H9 (cell line): ENCODE measurements around the gene TM7SF3. TPM values are rescaled to one million over a fixed set of nuclear protein-coding genes. Genes with fewer than 3 reads are reported as not detected.

Experiments
- DNase-seq: peaks from one replicate; pipeline ENCODE4 v3.0.0-alpha.2; 2017
- H2AFZ ChIP-seq: one replicate; pipeline ENCODE4 v1.6.1; 2013; ENCODE audit warnings: mild to moderate bottlenecking, low read length, control low read depth, moderate library complexity
- H2AK5ac ChIP-seq: 2 replicates; pipeline ENCODE4 v1.6.1; 2013; ENCODE audit warnings: low read length, control low read depth, mixed read lengths; ENCODE audit not compliant: insufficient read length
- H2BK120ac ChIP-seq: one replicate; pipeline ENCODE4 v1.6.1; 2013; ENCODE audit warnings: low read depth, mild to moderate bottlenecking, low read length, control low read depth, inconsistent platforms; ENCODE audit not compliant: poor library complexity, severe bottlenecking
- H2BK12ac ChIP-seq: 2 replicates; pipeline ENCODE4 v1.6.1; 2013; ENCODE audit warnings: low read length, control low read depth, mixed read lengths, low read depth; ENCODE audit not compliant: insufficient read length
- H2BK15ac ChIP-seq: 2 replicates; pipeline ENCODE4 v1.6.1; 2013; ENCODE audit warnings: low read depth, low read length, control low read depth
- H2BK20ac ChIP-seq: one replicate; pipeline ENCODE4 v1.6.1; 2013; ENCODE audit warnings: low read depth, mild to moderate bottlenecking, low read length, control low read depth, inconsistent platforms; ENCODE audit not compliant: poor library complexity, severe bottlenecking
- H2BK5ac ChIP-seq: 2 replicates; pipeline ENCODE4 v1.6.1; 2013; ENCODE audit warnings: low read length, control low read depth, mixed read lengths; ENCODE audit not compliant: insufficient read length
- H3K14ac ChIP-seq: 2 replicates; pipeline ENCODE4 v1.6.1; 2013; ENCODE audit warnings: low read length, control low read depth; ENCODE audit not compliant: insufficient read depth
- H3K18ac ChIP-seq: 2 replicates; pipeline ENCODE4 v1.6.1; 2013; ENCODE audit warnings: low read depth, mild to moderate bottlenecking, mixed read lengths, low read length, control low read depth; ENCODE audit not compliant: insufficient read length
- H3K23ac ChIP-seq: 2 replicates; pipeline ENCODE4 v1.6.1; 2013; ENCODE audit warnings: low read length, control low read depth, mixed read lengths, low read depth; ENCODE audit not compliant: insufficient read length
- H3K23me2 ChIP-seq: 2 replicates; pipeline ENCODE4 v1.6.1; 2013; ENCODE audit warnings: low read depth, mild to moderate bottlenecking, mixed read lengths, low read length, control low read depth; ENCODE audit not compliant: insufficient read length, poor library complexity, severe bottlenecking
- H3K27ac ChIP-seq: 2 replicates; pipeline ENCODE4 v1.5.1; 2013; ENCODE audit warnings: low read length, control low read depth, mixed read lengths, low read depth; ENCODE audit not compliant: insufficient read length
- H3K27me3 ChIP-seq: 2 replicates; pipeline ENCODE4 v1.6.1; 2013; ENCODE audit warnings: low read length, control low read depth, inconsistent platforms; ENCODE audit not compliant: insufficient read depth
- H3K4ac ChIP-seq: 2 replicates; pipeline ENCODE4 v1.6.1; 2013; ENCODE audit warnings: low read depth, mild to moderate bottlenecking, control low read depth, inconsistent platforms, low read length, moderate library complexity
- H3K4me1 ChIP-seq: 2 replicates; pipeline ENCODE4 v1.6.1; 2013; ENCODE audit warnings: low read length, control low read depth, inconsistent platforms; ENCODE audit not compliant: insufficient read depth
- H3K4me2 ChIP-seq: 2 replicates; pipeline ENCODE4 v1.6.1; 2013; ENCODE audit warnings: low read length, control low read depth, mixed read lengths; ENCODE audit not compliant: insufficient read length, insufficient read depth
- H3K56ac ChIP-seq: 2 replicates; pipeline ENCODE4 v1.6.1; 2013; ENCODE audit warnings: low read depth, mild to moderate bottlenecking, mixed read lengths, low read length, control low read depth; ENCODE audit not compliant: insufficient read length
- H3K79me1 ChIP-seq: 2 replicates; pipeline ENCODE4 v1.6.1; 2013; ENCODE audit warnings: low read depth, mild to moderate bottlenecking, moderate library complexity, low read length, control low read depth, inconsistent platforms; ENCODE audit not compliant: insufficient read depth, poor library complexity, severe bottlenecking
- H3K79me2 ChIP-seq: 2 replicates; pipeline ENCODE4 v1.6.1; 2013; ENCODE audit warnings: low read length, control low read depth, inconsistent platforms; ENCODE audit not compliant: insufficient read depth
- H3K9ac ChIP-seq: 2 replicates; pipeline ENCODE4 v1.6.1; 2013; ENCODE audit warnings: low read length, control low read depth, mixed read lengths; ENCODE audit not compliant: insufficient read length; ENCODE audit errors: extremely low read depth
- H3K9me3 ChIP-seq: one replicate; pipeline ENCODE4 v1.6.1; 2013; ENCODE audit warnings: low read depth, low read length, inconsistent platforms; ENCODE audit not compliant: control insufficient read depth
- H3T11ph ChIP-seq: one replicate; pipeline ENCODE4 v1.6.1; 2013; ENCODE audit warnings: mild to moderate bottlenecking, low read length, control low read depth, inconsistent platforms
- H4K20me1 ChIP-seq: one replicate; pipeline ENCODE4 v1.6.1; 2013; ENCODE audit not compliant: control insufficient read depth, insufficient read length, insufficient read depth
- H4K5ac ChIP-seq: 2 replicates; pipeline ENCODE4 v1.6.1; 2013; ENCODE audit warnings: low read depth, mild to moderate bottlenecking, mixed read lengths, low read length, control low read depth; ENCODE audit not compliant: insufficient read length
- H4K8ac ChIP-seq: replicated peaks from 2 replicates; pipeline ENCODE4 v1.6.1; 2013; ENCODE audit warnings: low read length, control low read depth, mixed read lengths, low read depth; ENCODE audit not compliant: insufficient read length
- H4K91ac ChIP-seq: 2 replicates; pipeline ENCODE4 v1.6.1; 2013; ENCODE audit warnings: low read depth, mild to moderate bottlenecking, moderate library complexity, mixed read lengths, low read length, control low read depth; ENCODE audit not compliant: insufficient read length
- H3K27ac Mint-ChIP-seq, 3 experiments: 2 replicates in 2 of 3; 3 replicates in 1 of 3; pipeline ENCODE4 v1.8.0; 2020 to 2021; ENCODE audit warnings: mixed read lengths in 3 of 3, mild to moderate bottlenecking in 1 of 3, moderate library complexity in 1 of 3
- H3K27me3 Mint-ChIP-seq: 2 replicates; pipeline ENCODE4 v1.8.0; 2021; ENCODE audit warnings: low read depth, mild to moderate bottlenecking, moderate library complexity, mixed read lengths
- H3K36me3 Mint-ChIP-seq, 3 experiments: 2 replicates in 2 of 3; 3 replicates in 1 of 3; pipeline ENCODE4 v1.8.0; 2020 to 2021; ENCODE audit warnings: low read depth in 3 of 3, mixed read lengths in 3 of 3; ENCODE audit not compliant: insufficient read depth in 1 of 3
- H3K4me1 Mint-ChIP-seq, 2 experiments: 2 replicates each; pipeline ENCODE4 v1.8.0; 2020; ENCODE audit warnings: mixed read lengths in 2 of 2
- H3K4me3 Mint-ChIP-seq, 2 experiments: 2 replicates in 1 of 2; 3 replicates in 1 of 2; pipeline ENCODE4 v1.8.0; 2020 to 2021; ENCODE audit warnings: mild to moderate bottlenecking in 2 of 2, mixed read lengths in 2 of 2, moderate library complexity in 1 of 2
- H3K9me3 Mint-ChIP-seq, 2 experiments: 2 replicates in 1 of 2; 3 replicates in 1 of 2; pipeline ENCODE4 v1.8.0; 2020; ENCODE audit warnings: mild to moderate bottlenecking in 2 of 2, mixed read lengths in 2 of 2, moderate library complexity in 1 of 2
- CTCF ChIP-seq: fragments of 200-600 bp; sonication (generic); conservative IDR thresholded peaks from 3 replicates; pipeline ENCODE4 v1.8.0; 2021; ENCODE audit warnings: antibody characterized with exemption, mild to moderate bottlenecking
- WGBS: extraction: QIAGEN DNeasy Blood & Tissue Kit; methylation state at CpG from one replicate; pipeline ENCODE4 v1.1.7; 2013; ENCODE audit warnings: missing lambda C conversion rate, low lambda C conversion rate, mixed read lengths; ENCODE audit not compliant: insufficient read length; ENCODE audit errors: extremely low coverage; 5-methylcytosine and 5-hydroxymethylcytosine counted together
- total RNA-seq: library from RNA; stranded (reverse); gene quantifications from 2 replicates; pipeline ENCODE4 v1.2.1, GENCODE V29; 2021

Gene TM7SF3
- total RNA-seq, 1 experiment from 2014 or later, result 74.9 TPM

GRCh38 chr12:26995706-26996105 lies 18.5 kb downstream of the TM7SF3 start:
- H3K4me2 ChIP-seq, result no peak overlapping the region
- Mint-ChIP-seq H3K36me3 (peaks cover 5 to 49% (median 28%) of the 10 kb centered on the region in 3 experiments; a peak in 6 of 7 replicates), H3K27me3 (no peaks in the 10 kb centered on the region), H3K4me3 (no peak overlapping the region), H3K4me1 (no peaks in the 10 kb centered on the region), H3K27ac (no peak overlapping the region), H3K9me3 (no peaks in the 10 kb centered on the region)
- H2BK20ac ChIP-seq, result no peak overlapping the region
- peaks cover 5% of the 10 kb centered on the region for H3K79me1 ChIP-seq
- H2BK12ac ChIP-seq, result no peak overlapping the region
- DNase-seq, result no peak
- no peak overlapping the region for H2AK5ac ChIP-seq
- no peak overlapping the region for H3T11ph ChIP-seq
- no peak overlapping the region for H3K4ac ChIP-seq
- no peaks in the 10 kb centered on the region for H3K79me2 ChIP-seq
- H4K20me1 ChIP-seq, result no peaks in the 10 kb centered on the region
- no peak overlapping the region for H3K9ac ChIP-seq
- no peaks in the 10 kb centered on the region for H3K27me3 ChIP-seq
- H2BK5ac ChIP-seq, result no peak overlapping the region
- no peak overlapping the region for H3K56ac ChIP-seq
- H4K91ac ChIP-seq, result no peak overlapping the region
- no peaks in the 10 kb centered on the region for H3K4me1 ChIP-seq
- H3K14ac ChIP-seq, result no peak overlapping the region
- H4K5ac ChIP-seq, result no peak overlapping the region
- no peak overlapping the region for H2AFZ ChIP-seq
- H2BK15ac ChIP-seq, result no peak overlapping the region
- TF ChIP-seq CTCF, result no peak
- H3K23ac ChIP-seq, result no peak overlapping the region
- no peaks in the 10 kb centered on the region for H3K9me3 ChIP-seq
- WGBS, result no CpG with 5 or more reads among the region's 2 CpGs
- no peak overlapping the region for H4K8ac ChIP-seq
- H3K23me2 ChIP-seq, result no peaks in the 10 kb centered on the region
- H3K18ac ChIP-seq, result no peak overlapping the region
- no peak overlapping the region for H2BK120ac ChIP-seq
- no peak overlapping the region for H3K27ac ChIP-seq
